Measurements from ENCODE around the gene SPDYE1. TPM values are rescaled to one million over a fixed set of nuclear protein-coding genes. Genes with fewer than 3 reads are reported as not detected.

SPDYE1 gene
- total RNA-seq, 1 donor from 2014 or later, result not detected

DNA sequence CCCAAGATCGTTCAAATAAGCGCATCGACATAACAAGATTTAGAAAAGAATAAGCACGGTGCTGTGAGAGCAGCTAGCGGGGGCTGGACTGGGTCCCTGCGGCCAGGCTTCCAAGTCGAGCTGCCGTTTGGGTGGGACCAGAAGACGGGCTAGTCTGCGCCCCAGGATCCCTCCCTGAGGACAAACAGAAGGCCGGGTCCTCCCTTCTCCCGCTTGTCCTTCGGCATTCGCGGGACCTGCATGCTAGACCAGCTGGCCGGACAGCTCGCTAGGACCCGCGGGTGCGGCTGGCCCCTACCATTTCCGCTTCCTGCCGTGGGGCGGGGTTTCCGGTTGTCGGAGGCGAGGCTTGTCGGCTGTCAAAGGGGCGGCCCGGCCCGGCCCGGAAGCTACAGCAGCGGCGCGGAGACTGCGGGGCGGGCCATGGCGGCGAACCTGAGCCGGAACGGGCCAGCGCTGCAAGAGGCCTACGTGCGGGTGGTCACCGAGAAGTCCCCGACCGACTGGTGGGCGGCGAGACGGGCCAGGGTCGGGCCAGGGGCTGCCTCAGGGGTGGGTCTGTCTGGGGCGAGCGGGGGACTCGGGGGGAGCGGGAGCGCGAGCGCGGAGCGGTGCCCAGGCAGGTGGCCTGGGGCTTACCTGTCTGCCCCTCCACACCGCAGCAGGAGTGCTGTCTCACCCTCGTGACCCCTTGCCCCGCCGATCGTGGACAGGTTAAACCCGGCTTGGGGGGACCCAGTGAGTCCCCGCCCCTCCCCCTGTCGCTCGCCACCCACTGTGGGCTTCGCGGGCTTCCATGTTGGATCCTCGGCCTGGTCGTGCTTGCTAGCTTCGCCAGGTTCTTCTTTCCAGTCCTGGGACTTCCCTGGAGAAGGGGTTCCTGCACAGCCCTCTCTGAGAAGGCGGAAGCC, 46.9 kb downstream of the SPDYE1 start, which contains the start of gene DBNL:
TSS of gene DBNL (plus strand) at position 388 of the 911 bp plus-strand sequence. CDS start at position 424, 36 bp downstream.
- DNase-seq (ENCODE audit: low read depth in 2 of 2), result peak; percentile 87 to 88

DNA sequence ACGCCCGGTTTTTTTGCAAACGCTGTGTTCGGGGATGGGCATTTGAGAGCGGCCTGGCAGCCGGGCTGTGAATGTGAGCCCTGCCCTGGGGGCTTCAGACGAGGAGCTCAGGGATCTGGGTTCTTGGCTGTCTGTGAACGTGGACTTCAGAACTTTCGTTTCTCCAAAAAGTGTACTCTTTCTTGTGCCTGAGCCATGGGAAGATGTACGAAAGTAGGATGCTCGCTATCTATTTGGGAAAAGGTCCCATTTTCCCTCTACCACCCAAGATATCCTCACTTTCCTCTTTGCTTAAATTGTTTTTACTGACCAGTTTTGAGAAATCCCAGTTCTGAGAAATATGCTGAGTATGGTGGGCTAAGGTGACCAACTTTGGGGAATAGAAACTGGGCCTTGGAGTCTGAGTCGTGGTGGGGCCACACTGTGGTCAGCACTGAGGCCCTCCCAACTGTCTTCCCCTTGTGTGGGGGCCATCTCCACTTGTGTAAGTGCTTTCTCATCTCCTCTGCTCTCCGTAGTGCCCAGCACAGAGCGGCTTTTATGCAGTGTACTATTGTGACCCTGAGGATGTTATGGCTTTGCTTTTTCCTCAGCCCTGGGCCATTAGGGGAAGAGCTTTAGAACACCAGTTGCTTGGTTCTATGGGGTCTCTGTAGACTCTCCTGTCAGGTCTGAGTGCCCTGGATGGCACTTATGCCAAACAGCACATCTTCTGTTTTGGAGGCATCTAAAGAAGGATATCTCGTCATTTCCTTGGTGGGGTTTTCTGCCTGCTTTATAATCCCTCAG, 47.7 kb downstream of the SPDYE1 start:
- DNase-seq (ENCODE audit: low read depth in 2 of 2), result no peak

DNA sequence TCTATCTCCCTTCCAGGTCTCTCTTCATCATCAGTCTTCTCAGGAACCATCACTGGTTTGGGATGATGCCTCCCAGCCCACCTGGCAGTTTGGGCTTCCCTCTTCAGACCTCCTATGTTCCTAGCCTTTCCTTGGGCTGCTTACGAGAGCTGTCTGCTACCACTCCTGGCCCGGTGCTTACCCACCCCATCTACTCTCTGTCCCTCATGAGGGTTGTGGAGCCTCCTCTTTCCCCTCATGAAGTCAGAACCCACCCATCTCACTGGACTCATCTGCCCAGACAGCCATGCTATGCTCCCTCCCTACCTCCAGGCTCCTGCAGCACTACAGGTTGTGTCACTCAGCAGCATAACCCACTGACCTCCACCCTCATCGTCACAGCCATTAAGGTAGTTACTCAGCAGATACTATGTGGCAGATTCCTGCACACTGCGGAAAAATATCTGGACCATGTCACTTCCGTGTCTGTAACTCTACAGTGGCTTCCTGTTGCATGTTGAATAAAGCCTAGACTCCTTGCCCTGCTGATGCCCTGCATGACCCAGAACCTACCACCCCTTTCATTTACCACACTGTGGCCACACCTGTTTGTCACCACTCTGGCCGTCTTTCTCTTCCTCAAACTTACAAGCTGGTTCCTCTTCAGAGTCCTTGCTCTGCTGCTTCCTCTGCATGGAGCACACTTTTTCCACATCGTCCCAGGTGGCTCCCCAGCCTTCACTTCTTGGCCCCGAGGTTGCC, 48.8 kb downstream of the SPDYE1 start:
- DNase-seq (ENCODE audit: low read depth in 2 of 2), result peak; percentile 24 to 63

DNA sequence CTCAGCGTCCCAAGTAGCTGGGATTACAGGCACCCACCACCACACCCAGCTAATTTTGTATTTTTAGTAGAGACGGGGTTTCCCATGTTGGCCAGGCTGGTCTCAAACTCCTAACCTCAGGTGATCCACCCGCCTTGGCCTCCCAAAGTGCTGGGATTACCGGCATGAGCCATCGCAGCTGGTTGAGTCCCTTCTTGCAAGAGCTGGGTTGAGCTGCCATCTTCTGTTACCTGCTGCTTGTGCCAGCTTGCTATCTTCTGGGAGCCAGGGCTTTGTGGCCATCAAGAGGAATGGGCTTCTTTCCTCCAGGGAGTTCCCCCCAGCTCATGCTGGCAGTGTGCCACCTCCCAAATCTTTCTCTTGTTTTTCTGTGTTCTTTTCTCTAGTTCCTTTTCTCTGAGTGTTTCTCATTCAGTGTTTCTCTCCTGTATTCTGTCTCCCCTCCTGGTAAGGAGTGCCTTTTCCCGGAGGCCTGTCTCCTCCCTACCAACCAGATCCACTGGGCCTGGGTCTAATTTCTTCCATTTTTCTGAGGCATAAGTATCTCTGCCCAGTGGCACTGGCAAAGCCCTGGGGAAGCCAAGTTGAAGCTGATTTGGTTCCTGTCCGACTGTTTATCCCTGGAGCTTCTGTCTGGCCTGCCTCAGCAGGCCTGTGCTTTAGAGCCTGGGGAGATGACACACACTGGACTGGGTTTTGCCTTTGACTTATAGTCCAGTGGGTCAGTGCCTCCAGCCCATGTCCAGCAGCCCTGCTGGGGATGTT, 50.5 kb downstream of the SPDYE1 start:
- DNase-seq (ENCODE audit: low read depth in 2 of 2), result no peak

DNA sequence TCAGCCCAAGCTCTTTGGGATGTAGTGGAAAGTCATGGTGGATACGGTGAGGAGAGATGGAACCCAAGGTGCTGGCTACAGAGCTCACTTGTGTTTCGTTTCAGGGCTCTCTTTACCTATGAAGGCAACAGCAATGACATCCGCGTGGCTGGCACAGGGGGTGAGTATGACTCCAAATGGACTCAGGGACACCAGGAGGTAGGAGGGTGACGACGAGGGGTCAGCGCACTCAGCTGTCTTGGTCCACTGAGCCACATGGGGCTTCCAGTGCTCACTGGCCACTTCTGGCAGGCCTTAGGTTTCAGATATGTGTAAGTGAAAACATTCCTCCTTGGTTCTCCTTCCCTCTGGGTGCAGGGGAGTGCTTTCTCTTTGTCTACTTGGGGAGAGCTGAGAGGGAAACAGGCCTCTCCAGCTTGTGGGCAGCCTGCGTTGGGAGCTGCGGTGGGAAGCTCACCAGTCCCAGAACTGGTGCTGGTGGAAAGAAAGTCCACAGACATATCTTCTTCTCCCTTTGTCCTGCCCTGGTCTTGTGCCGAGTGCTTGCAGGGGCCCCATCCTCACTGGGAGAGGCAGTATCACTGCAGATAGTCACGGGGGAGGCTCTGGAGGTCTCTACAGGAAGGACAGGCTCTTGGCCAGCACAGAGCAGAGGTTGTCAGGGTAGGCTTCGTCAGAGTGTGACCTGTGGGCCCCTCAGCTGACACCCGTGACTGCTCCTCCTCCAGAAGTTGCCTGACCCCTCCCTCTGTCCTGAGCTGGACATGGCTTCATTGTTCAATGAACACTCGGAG, 52.6 kb downstream of the SPDYE1 start:
- DNase-seq (ENCODE audit: low read depth in 2 of 2), result no peak

DNA sequence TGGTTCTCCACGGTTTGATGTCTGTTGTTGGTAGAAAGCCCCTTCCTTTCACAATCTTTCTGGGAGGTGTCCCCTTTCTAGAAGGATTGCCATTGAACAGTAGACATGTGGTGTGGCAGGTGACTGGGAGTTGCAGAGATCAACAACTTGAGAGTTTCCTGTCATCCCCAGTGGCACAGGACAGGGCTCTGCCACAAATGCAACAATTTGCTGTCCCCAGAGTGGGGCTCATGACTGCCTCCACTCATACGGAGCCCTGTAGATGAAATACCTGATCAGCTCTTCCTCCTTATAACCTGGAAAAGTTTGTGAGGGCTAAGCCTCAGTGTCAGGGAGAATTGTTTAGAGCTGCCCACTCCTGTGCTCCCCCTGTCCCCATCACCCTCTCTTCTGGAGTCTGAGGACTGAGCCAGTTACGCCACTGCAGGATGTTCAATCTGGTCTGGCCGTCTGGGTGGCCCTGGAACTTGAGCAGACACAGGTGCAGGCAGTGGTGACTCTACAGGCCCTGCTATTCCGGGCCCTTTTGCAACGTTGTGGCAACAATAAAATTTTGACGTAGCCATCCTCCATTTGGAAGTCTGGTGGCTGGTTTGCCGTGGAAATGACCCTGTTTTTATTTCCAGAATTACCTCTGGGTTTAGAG, 53.3 kb downstream of the SPDYE1 start:
- DNase-seq (ENCODE audit: low read depth in 2 of 2), result no peak

DNA sequence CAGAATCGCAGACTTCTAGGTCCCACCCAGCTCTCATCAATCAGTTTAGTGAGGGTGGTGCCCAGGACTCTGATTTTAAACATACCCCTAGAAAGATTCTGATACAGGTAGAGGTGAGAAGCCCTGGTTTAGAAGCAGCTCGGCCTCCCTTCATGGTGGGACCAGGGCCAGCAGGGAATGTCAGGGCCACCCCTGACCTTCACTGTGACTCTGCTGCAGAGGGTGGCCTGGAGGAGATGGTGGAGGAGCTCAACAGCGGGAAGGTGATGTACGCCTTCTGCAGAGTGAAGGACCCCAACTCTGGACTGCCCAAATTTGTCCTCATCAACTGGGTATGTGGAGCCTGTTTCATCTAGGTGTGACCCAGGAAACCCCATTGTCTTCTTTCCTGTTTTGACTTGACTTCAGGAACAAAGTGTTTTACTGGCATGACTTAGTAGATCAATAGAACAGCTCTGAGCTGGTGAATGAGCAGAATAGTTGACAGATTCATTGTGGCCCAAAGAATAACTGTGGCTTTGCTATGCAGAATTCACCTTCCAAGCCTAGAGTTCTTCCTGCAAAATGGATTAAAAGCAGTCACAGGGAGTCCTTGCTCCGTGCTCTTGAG, 54.0 kb downstream of the SPDYE1 start:
- no peak for DNase-seq (ENCODE audit: low read depth in 2 of 2)

DNA sequence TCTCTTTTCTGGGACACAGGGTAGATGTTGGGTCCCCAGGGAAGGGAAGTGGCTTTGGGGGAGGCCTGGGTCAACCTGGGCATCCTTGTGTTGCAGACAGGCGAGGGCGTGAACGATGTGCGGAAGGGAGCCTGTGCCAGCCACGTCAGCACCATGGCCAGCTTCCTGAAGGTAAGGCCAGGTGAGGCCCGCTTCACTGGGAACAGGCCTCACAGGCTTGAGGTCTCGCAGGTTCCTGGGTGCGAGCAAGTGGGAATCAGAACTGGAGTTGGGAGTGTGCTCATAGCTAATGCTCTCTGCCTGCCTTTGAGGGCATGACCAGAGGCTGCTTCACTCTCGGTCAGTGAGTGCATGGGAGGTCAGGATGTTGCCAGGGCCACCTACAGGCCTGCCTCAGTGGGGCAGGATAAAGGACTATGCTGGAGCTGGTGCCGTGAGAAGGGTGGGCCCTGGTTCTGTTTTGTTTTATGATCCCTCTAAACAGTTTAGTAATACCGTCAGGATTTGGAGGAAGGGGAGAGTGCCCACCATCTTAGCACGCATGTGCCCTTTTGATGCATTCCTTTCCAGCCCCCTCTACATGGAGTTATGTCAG, 55.2 kb downstream of the SPDYE1 start:
- no peak for DNase-seq (ENCODE audit: low read depth in 2 of 2)

DNA sequence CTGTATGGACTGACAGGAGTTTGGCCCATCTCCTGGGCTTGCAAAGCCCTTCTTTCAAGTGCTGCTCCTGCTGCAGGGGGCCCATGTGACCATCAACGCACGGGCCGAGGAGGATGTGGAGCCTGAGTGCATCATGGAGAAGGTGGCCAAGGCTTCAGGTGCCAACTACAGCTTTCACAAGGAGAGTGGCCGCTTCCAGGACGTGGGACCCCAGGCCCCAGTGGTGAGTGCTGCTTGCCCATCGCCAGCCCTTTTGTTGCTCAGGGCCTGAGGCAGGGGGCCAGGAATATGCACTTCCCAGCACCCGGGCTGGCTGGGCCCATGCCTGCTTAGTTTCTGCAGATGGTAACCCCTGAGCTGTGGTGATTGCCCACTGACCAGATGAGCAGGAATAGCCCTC, 59.0 kb downstream of the SPDYE1 start:
- no peak for DNase-seq (ENCODE audit: low read depth in 2 of 2)

DNA sequence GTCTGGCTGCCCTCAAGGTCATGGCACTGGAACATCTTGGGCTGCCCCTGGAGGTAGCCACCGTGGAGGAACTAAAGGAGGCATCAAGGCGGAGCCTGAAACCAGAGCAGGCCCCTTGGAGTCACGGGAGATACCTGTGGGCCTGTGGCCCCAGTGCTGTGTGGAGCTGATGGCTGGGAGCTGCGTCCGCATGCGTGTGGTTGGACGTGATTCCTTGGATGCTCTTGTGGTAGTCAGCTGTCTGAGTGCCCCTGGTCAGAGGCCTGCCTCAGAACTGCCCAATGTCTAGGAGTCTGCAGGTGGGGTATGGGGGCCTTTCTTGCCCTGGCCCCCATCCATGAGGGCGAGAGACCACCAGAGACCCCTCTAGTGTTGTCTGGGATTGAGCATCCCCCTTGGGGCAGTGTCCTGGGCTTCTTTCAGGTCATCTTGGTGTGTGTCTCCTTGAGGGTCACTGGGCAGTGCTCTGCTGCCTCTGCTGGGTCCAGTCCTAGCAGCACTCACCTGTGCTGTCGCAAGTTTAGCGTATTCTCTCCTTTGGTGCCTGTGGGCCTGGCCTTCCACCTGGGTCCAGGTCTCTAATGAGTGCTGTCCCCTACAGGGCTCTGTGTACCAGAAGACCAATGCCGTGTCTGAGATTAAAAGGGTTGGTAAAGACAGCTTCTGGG, 59.6 kb downstream of the SPDYE1 start:
- no peak for DNase-seq (ENCODE audit: low read depth in 2 of 2)

DNA sequence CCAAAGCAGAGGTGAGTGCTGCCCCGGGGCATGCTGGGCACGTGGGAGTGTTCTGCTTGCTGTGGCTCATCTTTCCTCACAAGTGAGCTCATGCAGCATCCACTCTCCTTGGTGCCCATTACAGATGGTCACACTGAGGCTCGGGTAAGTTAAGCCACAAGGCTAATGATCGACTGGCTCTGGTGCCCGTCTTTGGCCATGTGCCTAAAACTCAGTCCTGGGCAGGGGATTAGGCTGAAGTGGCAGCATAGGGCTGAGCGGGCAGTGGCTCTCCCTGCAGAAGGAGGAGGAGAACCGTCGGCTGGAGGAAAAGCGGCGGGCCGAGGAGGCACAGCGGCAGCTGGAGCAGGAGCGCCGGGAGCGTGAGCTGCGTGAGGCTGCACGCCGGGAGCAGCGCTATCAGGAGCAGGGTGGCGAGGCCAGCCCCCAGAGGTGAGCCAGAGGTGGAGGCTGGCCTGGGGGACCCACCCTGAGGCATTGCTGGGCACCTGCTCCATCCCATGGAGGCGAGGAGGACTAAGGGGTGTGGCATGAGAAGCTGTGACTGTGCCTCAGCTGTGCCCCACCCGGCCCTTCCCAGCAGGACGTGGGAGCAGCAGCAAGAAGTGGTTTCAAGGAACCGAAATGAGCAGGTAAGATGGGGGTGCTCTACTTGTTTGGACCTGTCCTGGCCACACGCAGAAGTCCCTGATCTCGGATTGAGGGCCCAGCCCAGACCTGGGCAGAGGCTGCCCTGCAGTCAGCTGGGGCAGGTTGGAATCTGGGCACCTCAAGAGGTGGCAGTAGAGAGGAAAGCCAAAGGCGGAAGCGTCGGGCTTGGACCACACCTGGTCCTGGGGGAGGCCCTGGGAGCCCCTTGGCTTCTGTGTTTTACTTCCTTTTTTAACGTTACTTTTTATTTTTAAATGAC, 60.4 kb downstream of the SPDYE1 start:
- no peak for DNase-seq (ENCODE audit: low read depth in 2 of 2)

DNA sequence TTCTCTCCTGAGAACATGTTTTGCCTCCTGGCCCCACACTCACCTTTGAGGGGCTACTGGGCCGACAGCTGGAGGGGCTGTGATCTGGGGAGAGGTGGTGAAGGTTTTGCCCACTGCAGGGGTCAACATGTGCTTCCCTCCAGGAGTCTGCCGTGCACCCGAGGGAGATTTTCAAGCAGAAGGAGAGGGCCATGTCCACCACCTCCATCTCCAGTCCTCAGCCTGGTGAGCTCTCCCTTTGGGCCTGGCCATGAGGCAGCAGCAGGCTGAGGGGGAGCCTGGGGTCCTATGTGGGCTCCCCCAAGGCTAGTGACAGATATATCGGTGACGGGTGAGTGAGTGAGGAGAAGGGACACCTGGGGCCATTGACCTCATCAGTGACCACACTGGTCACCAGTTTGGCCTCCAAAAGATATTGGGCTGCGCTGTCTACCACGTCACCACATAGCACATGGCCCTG, 61.1 kb downstream of the SPDYE1 start:
- DNase-seq (ENCODE audit: low read depth in 2 of 2), result no peak

DNA sequence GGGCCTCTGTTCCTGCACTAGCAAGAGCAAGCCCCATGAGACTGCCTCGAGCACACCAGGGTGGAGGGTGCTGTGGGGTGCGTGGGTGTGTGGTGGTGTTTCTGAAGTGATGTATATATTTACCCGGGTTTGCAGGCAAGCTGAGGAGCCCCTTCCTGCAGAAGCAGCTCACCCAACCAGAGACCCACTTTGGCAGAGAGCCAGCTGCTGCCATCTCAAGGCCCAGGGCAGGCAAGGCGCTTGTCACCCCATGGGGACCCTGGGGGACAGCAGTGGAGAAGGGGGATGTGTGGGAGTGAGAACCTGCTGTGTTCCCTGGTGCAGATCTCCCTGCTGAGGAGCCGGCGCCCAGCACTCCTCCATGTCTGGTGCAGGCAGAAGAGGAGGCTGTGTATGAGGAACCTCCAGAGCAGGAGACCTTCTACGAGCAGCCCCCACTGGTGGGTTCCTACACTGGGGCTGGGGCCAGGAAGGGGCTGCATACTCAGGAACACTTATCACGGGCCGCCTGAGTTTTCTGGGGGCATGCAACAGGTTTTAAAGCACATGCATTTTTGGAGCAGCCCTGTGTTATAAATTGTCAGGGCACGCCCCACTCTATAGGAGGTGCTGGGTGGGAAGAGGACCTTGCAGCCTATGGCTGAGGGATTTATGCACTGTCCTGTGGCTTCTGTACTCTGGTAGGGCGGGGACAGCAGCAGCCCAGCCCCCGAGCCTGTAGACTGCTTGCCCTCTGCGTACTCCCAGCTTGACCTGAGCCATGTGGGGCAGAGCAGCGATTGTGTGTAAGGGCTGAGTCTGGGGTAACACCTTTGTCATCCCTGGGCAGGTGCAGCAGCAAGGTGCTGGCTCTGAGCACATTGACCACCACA, 61.8 kb downstream of the SPDYE1 start:
- DNase-seq (ENCODE audit: low read depth in 2 of 2), result no peak

Data from lung microvascular endothelial cell (primary cell).